ENCODE data around the gene ELMOD3. TPM values are rescaled to one million over a fixed set of nuclear protein-coding genes. Genes with fewer than 3 reads are reported as not detected.

The ELMOD3 gene
- polyA plus RNA-seq, 1 donor from 2014 or later = 39.7 TPM

DNA sequence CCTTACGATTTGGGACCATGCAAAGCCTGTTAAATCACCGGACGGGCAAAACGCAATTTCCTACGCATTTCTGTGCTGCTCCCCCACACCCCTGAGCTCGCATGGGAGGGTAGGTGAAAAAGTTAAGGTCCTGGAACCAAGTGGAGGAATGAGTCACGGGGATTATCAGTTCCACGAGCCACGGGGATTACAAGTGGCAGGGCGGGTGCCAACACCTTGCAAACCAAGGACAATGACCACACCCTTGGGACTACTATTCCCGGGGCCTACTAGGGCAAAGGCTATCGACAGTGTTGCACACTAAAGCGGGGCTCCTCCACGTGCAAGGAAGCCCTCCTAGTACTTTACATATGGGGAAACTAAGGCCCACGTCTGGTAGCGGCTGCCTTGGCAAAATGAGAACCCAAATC, 688 bp upstream of the ELMOD3 start:
- TF ChIP-seq POLR2AphosphoS5 (IDR thresholded peaks at IDR 0.05) = no peak
- TF ChIP-seq RAD21 (conservative IDR thresholded peaks at IDR 0.05) = no peak
- TF ChIP-seq EP300 (conservative IDR thresholded peaks at IDR 0.05; ENCODE audit: poor library complexity, severe bottlenecking) = no peak
- TF ChIP-seq TAF1 (IDR thresholded peaks at IDR 0.05; ENCODE audit: low read depth) = no peak
- TF ChIP-seq MXI1 (conservative IDR thresholded peaks at IDR 0.05; ENCODE audit: poor library complexity, severe bottlenecking) = no peak
- TF ChIP-seq EZH2 (IDR thresholded peaks at IDR 0.05; ENCODE audit: borderline replicate concordance, insufficient read depth, low read length, poor library complexity, severe bottlenecking) = no peak
- TF ChIP-seq, protein P1, sequence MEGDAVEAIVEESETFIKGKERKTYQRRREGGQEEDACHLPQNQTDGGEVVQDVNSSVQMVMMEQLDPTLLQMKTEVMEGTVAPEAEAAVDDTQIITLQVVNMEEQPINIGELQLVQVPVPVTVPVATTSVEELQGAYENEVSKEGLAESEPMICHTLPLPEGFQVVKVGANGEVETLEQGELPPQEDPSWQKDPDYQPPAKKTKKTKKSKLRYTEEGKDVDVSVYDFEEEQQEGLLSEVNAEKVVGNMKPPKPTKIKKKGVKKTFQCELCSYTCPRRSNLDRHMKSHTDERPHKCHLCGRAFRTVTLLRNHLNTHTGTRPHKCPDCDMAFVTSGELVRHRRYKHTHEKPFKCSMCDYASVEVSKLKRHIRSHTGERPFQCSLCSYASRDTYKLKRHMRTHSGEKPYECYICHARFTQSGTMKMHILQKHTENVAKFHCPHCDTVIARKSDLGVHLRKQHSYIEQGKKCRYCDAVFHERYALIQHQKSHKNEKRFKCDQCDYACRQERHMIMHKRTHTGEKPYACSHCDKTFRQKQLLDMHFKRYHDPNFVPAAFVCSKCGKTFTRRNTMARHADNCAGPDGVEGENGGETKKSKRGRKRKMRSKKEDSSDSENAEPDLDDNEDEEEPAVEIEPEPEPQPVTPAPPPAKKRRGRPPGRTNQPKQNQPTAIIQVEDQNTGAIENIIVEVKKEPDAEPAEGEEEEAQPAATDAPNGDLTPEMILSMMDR (IDR thresholded peaks at IDR 0.05; ENCODE audit: poor library complexity, severe bottlenecking) = no peak
- no peak for TF ChIP-seq REST (IDR thresholded peaks at IDR 0.05; ENCODE audit: borderline replicate concordance)
- no peak for TF ChIP-seq SMC3 (conservative IDR thresholded peaks at IDR 0.05; ENCODE audit: poor library complexity)
- Histone ChIP-seq H3K4me3 (ENCODE audit: low read length) (peak overlapping the region; percentile 85), H3K9ac (ENCODE audit: low read length) (peak overlapping the region; percentile 77), H3K36me3 (ENCODE audit: insufficient read depth, low read length) (no peaks in the 10 kb centered on the region), H3K4me2 (ENCODE audit: low read length) (peak overlapping the region; percentile 56), H4K20me1 (ENCODE audit: insufficient read depth) (no peaks in the 10 kb centered on the region), H3K27me3 (ENCODE audit: insufficient read depth, low read depth, low read length) (no peaks in the 10 kb centered on the region), H3K27ac (ENCODE audit: low read length) (peak overlapping the region; percentile 46), H2AFZ (ENCODE audit: low read depth, low read length) (peak overlapping the region; percentile 29), H3F3A (ENCODE audit: insufficient read depth, low read length, poor library complexity, severe bottlenecking) (no peaks in the 10 kb centered on the region), H3K9me2 (ENCODE audit: insufficient read depth, low read length) (no peaks in the 10 kb centered on the region), H3K79me2 (replicated peaks; ENCODE audit: insufficient read depth, low read length) (peaks cover 4% of the 10 kb centered on the region), H3K9me3 (ENCODE audit: low read length) (no peaks in the 10 kb centered on the region)

GRCh38 chr2:85355073-85355410, 473 bp downstream of the ELMOD3 start:
- peak overlapping the region; percentile 77 for H3K9ac ChIP-seq (ENCODE audit: low read length)
- H3K27me3 ChIP-seq (ENCODE audit: insufficient read depth, low read depth, low read length) = no peaks in the 10 kb centered on the region
- TF ChIP-seq EZH2 (IDR thresholded peaks at IDR 0.05; ENCODE audit: borderline replicate concordance, insufficient read depth, low read length, poor library complexity, severe bottlenecking) (no peak), EP300 (conservative IDR thresholded peaks at IDR 0.05; ENCODE audit: poor library complexity, severe bottlenecking) (no peak), SMC3 (conservative IDR thresholded peaks at IDR 0.05; ENCODE audit: poor library complexity) (no peak), RAD21 (conservative IDR thresholded peaks at IDR 0.05) (no peak), REST (IDR thresholded peaks at IDR 0.05; ENCODE audit: borderline replicate concordance) (no peak), MXI1 (conservative IDR thresholded peaks at IDR 0.05; ENCODE audit: poor library complexity, severe bottlenecking) (no peak)
- H3K9me3 ChIP-seq (ENCODE audit: low read length) = no peaks in the 10 kb centered on the region
- no peaks in the 10 kb centered on the region for H3K9me2 ChIP-seq (ENCODE audit: insufficient read depth, low read length)
- H3K4me2 ChIP-seq (ENCODE audit: low read length) = peak overlapping the region; percentile 95
- no peaks in the 10 kb centered on the region for H3F3A ChIP-seq (ENCODE audit: insufficient read depth, low read length, poor library complexity, severe bottlenecking)
- peak overlapping the region; percentile 33 for H3K27ac ChIP-seq (ENCODE audit: low read length)
- no peaks in the 10 kb centered on the region for H3K36me3 ChIP-seq (ENCODE audit: insufficient read depth, low read length)
- peaks cover 4% of the 10 kb centered on the region for H3K79me2 ChIP-seq (replicated peaks; ENCODE audit: insufficient read depth, low read length)
- H3K4me3 ChIP-seq (ENCODE audit: low read length) = peak overlapping the region; percentile 85
- H4K20me1 ChIP-seq (ENCODE audit: insufficient read depth) = no peaks in the 10 kb centered on the region
- peak overlapping the region; percentile 62 for H2AFZ ChIP-seq (ENCODE audit: low read depth, low read length)

Data from neural cell (in vitro differentiated cells).